Neural cell (in vitro differentiated cells): ENCODE results near the gene IRF9. TPM values are rescaled to one million over a fixed set of nuclear protein-coding genes. Genes with fewer than 3 reads are reported as not detected.

Experiments
- H2AFZ ChIP-seq: fragments of 200-600, 300-800 bp; sonication (generic), shearing (Covaris generic); 2 replicates; pipeline ENCODE4 v1.6.0; 2014; ENCODE audit warnings: low read depth, mild to moderate bottlenecking, antibody characterized with exemption, low read length, moderate library complexity
- H3F3A ChIP-seq: fragments of 200-600 bp; shearing (Covaris generic); 2 replicates; pipeline ENCODE4 v1.6.1; 2016; ENCODE audit warnings: mild to moderate bottlenecking, moderate library complexity, mixed read lengths, antibody characterized with exemption, low read length; ENCODE audit not compliant: insufficient read depth, poor library complexity, severe bottlenecking
- H3K27ac ChIP-seq: fragments of 200-600, 300-800 bp; sonication (generic), shearing (Covaris generic); 2 replicates; pipeline ENCODE4 v1.5.1; 2014; ENCODE audit warnings: mild to moderate bottlenecking, low read length, moderate library complexity
- H3K27me3 ChIP-seq: fragments of 300-800, 200-600 bp; sonication (generic), shearing (Covaris generic); 2 replicates; pipeline ENCODE4 v1.6.0; 2014; ENCODE audit warnings: mild to moderate bottlenecking, low read depth, low read length, moderate library complexity; ENCODE audit not compliant: insufficient read depth
- H3K36me3 ChIP-seq: fragments of 300-800, 200-600 bp; sonication (generic), shearing (Covaris generic); 2 replicates; pipeline ENCODE4 v1.5.1; 2014; ENCODE audit warnings: mild to moderate bottlenecking, antibody characterized with exemption, low read length, moderate library complexity; ENCODE audit not compliant: insufficient read depth
- H3K4me2 ChIP-seq: fragments of 300-800, 200-600 bp; sonication (generic), shearing (Covaris generic); 2 replicates; pipeline ENCODE4 v1.6.0; 2014; ENCODE audit warnings: mild to moderate bottlenecking, low read length
- H3K4me3 ChIP-seq: fragments of 300-800, 200-600 bp; sonication (generic), shearing (Covaris generic); 2 replicates; pipeline ENCODE4 v1.5.1; 2014; ENCODE audit warnings: mild to moderate bottlenecking, low read length, moderate library complexity
- H3K79me2 ChIP-seq: fragments of 200-600 bp; shearing (Covaris generic); replicated peaks from 2 replicates; pipeline ENCODE4 v1.6.0; 2014; ENCODE audit warnings: mild to moderate bottlenecking, low read length, moderate library complexity; ENCODE audit not compliant: insufficient read depth
- H3K9ac ChIP-seq: fragments of 300-800, 200-600 bp; sonication (generic), shearing (Covaris generic); 2 replicates; pipeline ENCODE4 v1.6.1; 2016; ENCODE audit warnings: mild to moderate bottlenecking, low read length, mixed read lengths
- H3K9me2 ChIP-seq: fragments of 200-600 bp; shearing (Covaris generic); 2 replicates; pipeline ENCODE4 v1.6.1; 2016; ENCODE audit warnings: mild to moderate bottlenecking, low read length, mixed read lengths; ENCODE audit not compliant: insufficient read depth
- H3K9me3 ChIP-seq: fragments of 200-600, 300-800 bp; sonication (generic), shearing (Covaris generic); 2 replicates; pipeline ENCODE4 v1.6.1; 2016; ENCODE audit warnings: mild to moderate bottlenecking, mixed run types, low read length, moderate library complexity, mixed read lengths
- H4K20me1 ChIP-seq: fragments of 200-600 bp; shearing (Covaris generic); 2 replicates; pipeline ENCODE4 v1.6.1; 2016; ENCODE audit warnings: mild to moderate bottlenecking, mixed run types; ENCODE audit not compliant: insufficient read depth
- CTCF ChIP-seq: fragments of 450-650 bp; IDR thresholded peaks from 2 replicates; pipeline ENCODE4 v1.5.1; 2014; ENCODE audit warnings: antibody characterized with exemption, mild to moderate bottlenecking, moderate library complexity; ENCODE audit not compliant: poor library complexity, severe bottlenecking
- EP300 ChIP-seq: fragments of 450-650 bp; conservative IDR thresholded peaks from 2 replicates; pipeline ENCODE4 v1.6.1; 2014; ENCODE audit warnings: antibody characterized with exemption, mild to moderate bottlenecking, moderate library complexity; ENCODE audit not compliant: poor library complexity, severe bottlenecking
- EZH2 ChIP-seq: fragments of 200-600, 300-800 bp; shearing (Covaris generic), sonication (generic); IDR thresholded peaks from 2 replicates; pipeline ENCODE4 v1.6.1; 2014; ENCODE audit warnings: antibody characterized with exemption, low read length, borderline replicate concordance, mild to moderate bottlenecking; ENCODE audit not compliant: insufficient read depth, poor library complexity, severe bottlenecking
- MXI1 ChIP-seq: fragments of 450-650 bp; conservative IDR thresholded peaks from 2 replicates; pipeline ENCODE4 v1.6.1; 2014; ENCODE audit warnings: antibody characterized with exemption, mild to moderate bottlenecking; ENCODE audit not compliant: poor library complexity, severe bottlenecking
- POLR2AphosphoS5 ChIP-seq: IDR thresholded peaks from 2 replicates; pipeline ENCODE4 v1.6.1; 2012
- RAD21 ChIP-seq: fragments of 450-650 bp; conservative IDR thresholded peaks from 2 replicates; pipeline ENCODE4 v1.6.1; 2014; ENCODE audit warnings: antibody characterized with exemption, mild to moderate bottlenecking, moderate library complexity
- REST ChIP-seq: IDR thresholded peaks from 2 replicates; pipeline ENCODE4 v1.6.1; 2012; ENCODE audit warnings: borderline replicate concordance
- SMC3 ChIP-seq: fragments of 450-650 bp; conservative IDR thresholded peaks from 2 replicates; pipeline ENCODE4 v1.6.1; 2014; ENCODE audit warnings: antibody characterized with exemption, mild to moderate bottlenecking, moderate library complexity; ENCODE audit not compliant: poor library complexity
- TAF1 ChIP-seq: IDR thresholded peaks from 2 replicates; pipeline ENCODE4 v1.6.1; 2012; ENCODE audit warnings: low read depth
- polyA plus RNA-seq: library from polyadenylated mRNA; depleted of rRNA; stranded (reverse); fragments of >200 nt; gene quantifications from 2 replicates; pipeline ENCODE4 v1.2.3, GENCODE V29; 2014

Gene IRF9
- polyA plus RNA-seq, 1 donor from 2014 or later = 19.6 TPM

GRCh38 chr14:24185741-24186140 lies 24.7 kb downstream of the IRF9 start:
- peaks cover 4% of the 10 kb centered on the region for H4K20me1 ChIP-seq
- no peaks in the 10 kb centered on the region for H3K9me3 ChIP-seq
- no peak overlapping the region for H2AFZ ChIP-seq
- no peaks in the 10 kb centered on the region for H3K27me3 ChIP-seq
- TF ChIP-seq CTCF (no peak), EP300 (no peak), TAF1 (no peak), REST (no peak), EZH2 (no peak), MXI1 (no peak), POLR2AphosphoS5 (no peak), RAD21 (no peak), SMC3 (no peak)
- H3K9me2 ChIP-seq = no peaks in the 10 kb centered on the region
- H3K9ac ChIP-seq = no peak overlapping the region
- H3F3A ChIP-seq = no peaks in the 10 kb centered on the region
- H3K79me2 ChIP-seq = no peaks in the 10 kb centered on the region
- H3K36me3 ChIP-seq = no peaks in the 10 kb centered on the region
- no peak overlapping the region for H3K27ac ChIP-seq
- H3K4me3 ChIP-seq = no peak overlapping the region
- no peak overlapping the region for H3K4me2 ChIP-seq

- H3K4me2 ChIP-seq = no peak overlapping the region
- peaks cover 3% of the 10 kb centered on the region for H3K79me2 ChIP-seq
- H3K4me3 ChIP-seq = peak overlapping the region; percentile 92
These were observed 25.9 kb downstream of the IRF9 start for GRCh38 chr14:24186831-24187538.

More at GRCh38 chr14:24186831-24187538, 25.9 kb downstream of the IRF9 start:
- no peaks in the 10 kb centered on the region for H3K9me2 ChIP-seq
- H2AFZ ChIP-seq = no peak overlapping the region
- H3K9ac ChIP-seq = no peak overlapping the region
- H3K27me3 ChIP-seq = no peaks in the 10 kb centered on the region
- H3F3A ChIP-seq = no peaks in the 10 kb centered on the region
- TF ChIP-seq CTCF = no peak
- no peak for TF ChIP-seq EZH2
- TF ChIP-seq TAF1 = no peak
- TF ChIP-seq SMC3 = no peak
- no peak for TF ChIP-seq EP300
- no peak for TF ChIP-seq MXI1
- no peak for TF ChIP-seq RAD21
- no peak for TF ChIP-seq POLR2AphosphoS5
- no peak for TF ChIP-seq REST
- H3K36me3 ChIP-seq = no peaks in the 10 kb centered on the region
- peaks cover 4% of the 10 kb centered on the region for H4K20me1 ChIP-seq
- H3K9me3 ChIP-seq = no peaks in the 10 kb centered on the region
- H3K27ac ChIP-seq = no peak overlapping the region
